Choroid plexus epithelial cell (primary cell): Measurements from ENCODE around the gene OR5AS1.
"Not testable (repeated sequence)": the region's sequence is repeated elsewhere in the genome, so short reads cannot be mapped to it uniquely, and the experiment has no call there.

ENCODE experiments used
- DNase-seq: peaks from one replicate; pipeline ENCODE4 v3.0.0-alpha.2; 2010; ENCODE audit warnings: low read depth
- H3K4me3 ChIP-seq: 2 replicates; pipeline ENCODE4 v1.5.1; 2011; ENCODE audit warnings: low read depth, mild to moderate bottlenecking, control low read depth, low read length, moderate library complexity
- CTCF ChIP-seq: conservative IDR thresholded peaks from 2 replicates; pipeline ENCODE4 v1.5.1; 2011; ENCODE audit warnings: low read depth, mild to moderate bottlenecking, control low read depth, inconsistent platforms, low read length, moderate library complexity

Gene OR5AS1

DNA sequence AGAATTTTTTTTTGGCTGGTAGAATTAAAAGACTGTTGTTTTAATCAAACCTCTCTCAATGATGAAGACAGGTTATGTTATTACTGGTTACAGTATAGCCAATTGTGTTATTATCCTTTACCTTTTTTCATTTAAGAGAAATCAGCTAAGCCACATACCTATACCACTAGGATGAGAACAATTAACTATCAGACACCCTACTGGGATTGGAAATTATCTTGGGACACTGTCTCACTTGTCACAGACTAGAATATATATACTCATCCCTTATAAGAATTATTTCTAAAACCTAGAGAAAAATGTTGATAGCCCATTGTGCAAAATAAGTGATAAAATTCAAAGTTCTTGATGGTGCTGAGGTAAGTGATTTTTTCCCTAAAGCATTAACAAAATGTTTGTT, at the start of gene OR5AS1:
Gene OR5AS1 (plus strand): TSS at position 301 of the 400 bp plus-strand sequence. CDS start 2,765 bp downstream, outside the sequence.
- H3K4me3 ChIP-seq: no peak within 1 kb of the TSS
- DNase-seq: no peak
- TF ChIP-seq CTCF: no peak

GRCh38 chr11:55994525-55994924, 32.9 kb upstream of the OR5AS1 start, which contains the start of gene OR5F1:
Gene OR5F1, minus strand, starts transcription at chr11:55994625. Its CDS starts 0 bp downstream, at chr11:55994625.
- no peak for TF ChIP-seq CTCF
- H3K4me3 ChIP-seq: no peak within 1 kb of the TSS
- DNase-seq: no peak

DNA sequence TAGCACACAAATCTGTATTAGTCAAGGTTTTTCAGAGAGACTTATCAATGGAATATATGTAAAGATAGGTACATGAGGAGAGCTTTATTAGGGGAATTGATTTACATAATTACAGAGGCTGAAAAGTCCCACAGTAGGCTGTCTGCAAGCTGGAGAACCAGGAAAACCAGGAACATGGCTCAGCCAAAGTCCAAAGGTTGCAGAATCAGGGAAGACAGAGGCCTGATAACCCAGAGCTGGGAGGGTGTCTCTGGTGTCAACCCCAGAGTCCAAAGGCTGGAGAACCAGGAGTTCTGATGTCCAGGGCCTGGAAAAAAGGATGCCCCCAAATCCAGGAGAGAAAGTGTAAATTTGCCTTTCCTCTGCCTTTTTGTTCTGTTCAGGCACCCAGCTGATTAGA, 16.7 kb upstream of the OR5AS1 start:
- DNase-seq: no peak
- TF ChIP-seq CTCF: no peak
- H3K4me3 ChIP-seq: no peak overlapping the region

DNA sequence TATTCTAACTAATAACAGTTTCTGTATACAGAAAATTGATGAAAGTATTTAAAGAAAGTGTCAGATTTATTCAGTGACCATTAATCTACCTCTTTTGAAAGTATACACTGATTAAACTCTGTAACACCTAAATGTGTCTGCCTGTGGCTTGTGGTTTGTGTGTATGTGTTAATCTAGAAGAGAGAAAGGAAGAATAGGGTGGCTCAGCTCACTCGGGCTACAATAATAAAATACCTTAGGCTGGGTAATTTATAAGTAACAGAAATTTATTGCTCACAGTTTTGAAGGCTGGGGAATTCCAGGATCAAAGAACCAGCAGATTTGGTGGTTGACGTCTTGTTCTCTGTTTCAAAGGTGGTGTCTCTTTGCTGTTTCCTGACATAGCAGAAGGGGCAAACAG, 13.6 kb upstream of the OR5AS1 start:
- no peak for TF ChIP-seq CTCF
- no peak overlapping the region for H3K4me3 ChIP-seq
- no peak for DNase-seq

- TF ChIP-seq CTCF: no peak
- no peak for DNase-seq
- H3K4me3 ChIP-seq: no peak overlapping the region
Observed at GRCh38 chr11:56045538-56045937, 18.1 kb downstream of the OR5AS1 start.

DNA sequence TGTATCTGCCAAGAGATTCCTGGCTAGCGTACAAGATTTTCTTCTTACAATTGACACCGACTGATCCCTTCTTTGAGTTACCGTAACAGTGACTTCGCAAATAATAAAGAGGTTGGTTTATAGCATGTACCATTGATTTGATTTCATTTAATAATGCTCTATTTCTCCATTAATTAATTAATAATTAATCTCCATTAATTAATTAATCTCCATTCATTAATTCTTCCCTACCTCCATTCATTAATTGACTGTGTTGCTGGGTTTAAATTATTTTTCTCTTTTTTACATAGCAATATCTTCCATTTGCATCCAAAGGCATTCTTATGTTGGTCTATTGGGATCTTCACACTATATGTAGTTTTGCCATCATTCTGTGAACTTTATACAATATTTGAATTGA, 21.0 kb downstream of the OR5AS1 start:
- DNase-seq: no peak
- TF ChIP-seq CTCF: no peak
- H3K4me3 ChIP-seq: no peak overlapping the region

DNA sequence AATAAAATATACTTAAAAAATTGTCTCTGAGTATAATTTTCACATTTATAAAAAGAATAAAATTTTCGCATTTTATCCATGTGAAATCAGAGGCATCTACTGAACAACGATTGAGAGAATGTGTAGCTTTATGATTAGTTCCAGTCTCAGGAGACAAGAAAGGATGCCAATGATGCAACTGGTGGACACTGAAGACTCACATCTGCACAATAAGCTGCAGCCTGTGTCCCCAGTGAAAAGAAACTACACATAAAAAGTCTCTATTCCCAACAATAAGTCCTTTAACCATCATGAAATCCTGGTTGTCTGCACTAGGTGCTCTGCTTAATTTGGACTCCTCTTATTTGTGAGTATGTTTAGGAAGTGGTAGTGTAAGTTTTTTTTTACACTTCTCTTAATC, 22.0 kb downstream of the OR5AS1 start:
- DNase-seq: no peak
- no peak overlapping the region for H3K4me3 ChIP-seq
- TF ChIP-seq CTCF: no peak

DNA sequence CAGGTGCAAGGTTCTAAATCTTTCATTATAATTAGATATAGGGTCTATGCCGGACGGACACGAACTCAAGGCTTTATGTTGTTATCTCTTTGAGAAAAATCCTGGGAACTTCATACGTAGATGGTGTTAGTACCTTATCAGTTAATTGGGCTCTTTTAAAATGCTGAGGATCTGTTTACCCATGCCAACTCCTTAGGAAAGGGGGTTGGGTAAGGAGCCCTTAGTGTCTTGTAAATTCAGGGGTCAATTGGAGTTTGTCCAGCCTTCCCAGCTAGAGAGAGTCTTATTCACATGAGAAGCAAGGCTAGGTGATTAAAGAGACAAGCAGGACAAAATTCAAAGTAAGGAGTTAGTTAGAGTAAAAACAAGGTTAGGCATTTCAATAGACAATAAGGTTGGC, 28.9 kb downstream of the OR5AS1 start:
- H3K4me3 ChIP-seq, DNase-seq: not testable (repeated sequence)

GRCh38 chr11:56057661-56058237, 30.3 kb downstream of the OR5AS1 start:
- not testable (repeated sequence) for DNase-seq, H3K4me3 ChIP-seq

DNA sequence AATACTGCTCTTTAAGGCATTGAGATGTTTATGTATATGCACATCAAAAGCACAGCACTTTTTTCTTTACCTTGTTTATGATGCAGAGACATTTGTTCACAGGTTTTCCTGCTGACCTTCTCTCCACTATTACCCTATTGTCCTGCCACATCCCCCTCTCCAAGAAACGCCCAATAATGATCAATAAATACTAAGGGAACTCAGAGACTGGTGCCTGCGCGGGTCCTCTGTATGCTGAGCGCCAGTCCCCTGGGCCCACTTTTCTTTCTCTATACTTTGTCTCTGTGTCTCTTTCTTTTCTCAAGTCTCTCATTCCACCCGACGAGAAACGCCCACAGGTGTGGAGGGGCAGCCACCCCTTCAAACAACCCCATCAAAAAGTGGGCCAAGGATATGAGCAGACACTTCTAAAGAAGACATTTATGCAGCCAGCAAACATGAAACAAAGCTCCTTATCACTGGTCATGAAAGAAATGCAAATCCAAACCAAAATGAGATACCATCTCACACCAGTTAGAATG, 30.9 kb downstream of the OR5AS1 start:
- not testable (repeated sequence) for DNase-seq, H3K4me3 ChIP-seq
